ENCODE data around the gene RNF141. TPM values are rescaled to one million over a fixed set of nuclear protein-coding genes. Genes with fewer than 3 reads are reported as not detected.

Gene RNF141
- total RNA-seq, 1 donor from 2014 or later = 32.0 TPM

DNA sequence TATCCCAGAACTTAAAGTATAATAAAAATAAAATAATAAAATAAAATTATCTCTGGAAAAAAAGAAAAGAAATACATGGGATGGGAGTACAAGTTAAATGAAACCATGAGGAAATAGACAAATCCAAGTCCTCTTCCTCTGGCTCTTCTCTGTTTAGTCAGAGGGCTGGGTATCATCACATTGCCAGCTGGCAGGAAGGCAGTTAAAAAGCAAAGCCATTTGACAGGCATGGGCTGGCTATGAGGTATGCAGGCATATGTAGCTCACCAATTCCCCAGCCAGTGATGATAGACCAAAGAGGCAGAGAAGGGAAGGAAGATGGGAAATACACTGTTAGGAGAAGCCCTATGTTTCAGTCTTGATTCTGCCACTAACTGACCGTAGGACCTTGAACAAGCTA, 21.0 kb upstream of the RNF141 start:
- Mint-ChIP-seq H3K27ac (no peak overlapping the region), H3K4me3 (ENCODE audit: low read depth) (no peak overlapping the region), H3K9me3 (ENCODE audit: low read depth) (no peaks in the 10 kb centered on the region), H3K4me1 (ENCODE audit: low read depth) (peaks cover under 1% of the 10 kb centered on the region), H3K27me3 (no peaks in the 10 kb centered on the region), H3K36me3 (ENCODE audit: insufficient read depth) (no peaks in the 10 kb centered on the region)
- no peak for DNase-seq (ENCODE audit: low spot score, unreplicated experiment)
- TF ChIP-seq, protein P1, sequence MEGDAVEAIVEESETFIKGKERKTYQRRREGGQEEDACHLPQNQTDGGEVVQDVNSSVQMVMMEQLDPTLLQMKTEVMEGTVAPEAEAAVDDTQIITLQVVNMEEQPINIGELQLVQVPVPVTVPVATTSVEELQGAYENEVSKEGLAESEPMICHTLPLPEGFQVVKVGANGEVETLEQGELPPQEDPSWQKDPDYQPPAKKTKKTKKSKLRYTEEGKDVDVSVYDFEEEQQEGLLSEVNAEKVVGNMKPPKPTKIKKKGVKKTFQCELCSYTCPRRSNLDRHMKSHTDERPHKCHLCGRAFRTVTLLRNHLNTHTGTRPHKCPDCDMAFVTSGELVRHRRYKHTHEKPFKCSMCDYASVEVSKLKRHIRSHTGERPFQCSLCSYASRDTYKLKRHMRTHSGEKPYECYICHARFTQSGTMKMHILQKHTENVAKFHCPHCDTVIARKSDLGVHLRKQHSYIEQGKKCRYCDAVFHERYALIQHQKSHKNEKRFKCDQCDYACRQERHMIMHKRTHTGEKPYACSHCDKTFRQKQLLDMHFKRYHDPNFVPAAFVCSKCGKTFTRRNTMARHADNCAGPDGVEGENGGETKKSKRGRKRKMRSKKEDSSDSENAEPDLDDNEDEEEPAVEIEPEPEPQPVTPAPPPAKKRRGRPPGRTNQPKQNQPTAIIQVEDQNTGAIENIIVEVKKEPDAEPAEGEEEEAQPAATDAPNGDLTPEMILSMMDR (IDR thresholded peaks at IDR 0.05; ENCODE audit: unreplicated experiment) = no peak

DNA sequence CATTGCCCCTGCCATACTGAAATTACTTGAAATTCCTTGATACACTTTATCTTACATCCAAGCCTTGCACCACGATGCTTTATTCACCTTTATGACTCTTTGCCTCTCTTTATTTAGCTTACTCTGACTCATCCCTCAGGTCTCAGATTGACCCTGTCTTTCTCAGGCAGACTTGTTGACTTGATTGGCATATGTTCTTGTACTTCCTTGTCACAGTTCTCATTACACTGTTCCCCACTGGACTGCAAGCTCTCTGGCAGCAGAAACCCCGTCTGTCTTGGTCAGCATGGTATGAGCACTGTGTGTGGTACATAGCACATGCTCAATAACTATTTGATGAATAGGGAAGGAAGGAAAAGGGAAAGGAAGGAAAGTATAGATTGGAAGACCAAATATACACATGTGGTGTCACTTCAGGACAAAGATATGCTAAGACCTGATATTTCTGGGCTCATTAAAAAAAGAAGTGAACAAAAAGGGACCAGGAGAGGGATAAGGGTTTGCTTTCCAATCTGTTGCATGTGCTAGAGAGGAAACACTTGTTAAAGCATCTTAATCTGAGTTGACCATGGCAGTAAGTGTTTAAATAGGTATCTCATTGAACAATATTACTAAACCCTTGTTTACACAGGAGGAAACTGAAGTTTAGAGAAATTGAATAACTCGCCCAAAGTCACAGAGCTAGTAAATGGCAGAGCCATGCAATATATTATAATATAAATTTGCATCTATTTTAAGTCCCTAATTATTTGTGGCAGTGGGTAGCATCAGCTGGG, 20.2 kb upstream of the RNF141 start:
- Mint-ChIP-seq H3K9me3 (ENCODE audit: low read depth) (no peaks in the 10 kb centered on the region), H3K27ac (no peak overlapping the region), H3K27me3 (no peaks in the 10 kb centered on the region), H3K36me3 (ENCODE audit: insufficient read depth) (no peaks in the 10 kb centered on the region), H3K4me1 (ENCODE audit: low read depth) (peaks cover 4% of the 10 kb centered on the region), H3K4me3 (ENCODE audit: low read depth) (no peak overlapping the region)
- TF ChIP-seq, protein P1 (IDR thresholded peaks at IDR 0.05; ENCODE audit: unreplicated experiment) = no peak
- DNase-seq (ENCODE audit: low spot score, unreplicated experiment) = no peak

DNA sequence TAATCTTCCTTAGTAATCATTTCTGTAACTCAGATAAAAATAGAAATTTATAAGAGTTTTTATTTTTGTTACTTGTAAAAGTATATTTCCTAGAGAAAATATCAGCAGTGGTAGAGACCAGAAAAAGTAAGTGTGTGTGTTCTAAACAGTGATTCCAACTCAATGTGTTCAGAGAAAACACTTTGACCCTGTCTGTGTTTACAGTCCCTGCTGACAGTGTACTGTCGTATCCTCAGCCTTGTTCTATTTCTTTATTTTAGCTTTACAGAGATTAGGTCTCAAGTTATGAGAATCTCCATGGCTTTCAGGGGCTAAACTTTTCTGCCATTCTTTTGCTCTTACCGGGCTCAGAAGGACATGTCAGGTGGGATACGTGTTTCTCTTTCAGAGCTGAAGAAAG, 17.3 kb upstream of the RNF141 start:
- peaks cover 6% of the 10 kb centered on the region for H3K4me1 Mint-ChIP-seq (ENCODE audit: low read depth)
- no peaks in the 10 kb centered on the region for H3K27me3 Mint-ChIP-seq
- H3K9me3 Mint-ChIP-seq (ENCODE audit: low read depth) = no peaks in the 10 kb centered on the region
- H3K4me3 Mint-ChIP-seq (ENCODE audit: low read depth) = no peak overlapping the region
- H3K27ac Mint-ChIP-seq = no peak overlapping the region
- no peaks in the 10 kb centered on the region for H3K36me3 Mint-ChIP-seq (ENCODE audit: insufficient read depth)
- DNase-seq (ENCODE audit: low spot score, unreplicated experiment) = no peak
- TF ChIP-seq, protein P1 (IDR thresholded peaks at IDR 0.05; ENCODE audit: unreplicated experiment) = no peak

DNA sequence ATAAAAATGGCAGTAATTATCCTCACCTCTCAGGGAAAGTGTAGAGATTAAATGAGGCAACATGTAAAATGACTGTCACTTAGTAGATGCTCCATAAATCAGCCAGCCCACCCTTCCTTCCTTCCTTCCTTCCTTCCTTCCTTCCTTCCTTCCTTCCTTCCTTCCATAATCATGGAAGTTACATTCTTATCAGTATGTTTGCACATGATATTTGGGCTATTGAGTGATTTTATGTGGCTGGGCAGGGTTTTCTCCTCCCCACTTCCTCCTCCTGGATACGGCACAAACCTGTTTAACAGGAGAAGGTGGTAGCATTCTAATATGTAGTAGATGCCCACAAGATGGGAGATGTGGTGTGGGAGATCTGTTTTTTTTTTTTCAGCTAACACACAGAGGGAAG, 15.6 kb upstream of the RNF141 start:
- no peak overlapping the region for H3K4me3 Mint-ChIP-seq (ENCODE audit: low read depth)
- no peaks in the 10 kb centered on the region for H3K27me3 Mint-ChIP-seq
- no peaks in the 10 kb centered on the region for H3K36me3 Mint-ChIP-seq (ENCODE audit: insufficient read depth)
- TF ChIP-seq, protein P1 (IDR thresholded peaks at IDR 0.05; ENCODE audit: unreplicated experiment) = no peak
- peaks cover 4% of the 10 kb centered on the region for H3K9me3 Mint-ChIP-seq (ENCODE audit: low read depth)
- DNase-seq (ENCODE audit: low spot score, unreplicated experiment) = no peak
- H3K27ac Mint-ChIP-seq = no peak overlapping the region
- peaks cover 6% of the 10 kb centered on the region for H3K4me1 Mint-ChIP-seq (ENCODE audit: low read depth)

DNA sequence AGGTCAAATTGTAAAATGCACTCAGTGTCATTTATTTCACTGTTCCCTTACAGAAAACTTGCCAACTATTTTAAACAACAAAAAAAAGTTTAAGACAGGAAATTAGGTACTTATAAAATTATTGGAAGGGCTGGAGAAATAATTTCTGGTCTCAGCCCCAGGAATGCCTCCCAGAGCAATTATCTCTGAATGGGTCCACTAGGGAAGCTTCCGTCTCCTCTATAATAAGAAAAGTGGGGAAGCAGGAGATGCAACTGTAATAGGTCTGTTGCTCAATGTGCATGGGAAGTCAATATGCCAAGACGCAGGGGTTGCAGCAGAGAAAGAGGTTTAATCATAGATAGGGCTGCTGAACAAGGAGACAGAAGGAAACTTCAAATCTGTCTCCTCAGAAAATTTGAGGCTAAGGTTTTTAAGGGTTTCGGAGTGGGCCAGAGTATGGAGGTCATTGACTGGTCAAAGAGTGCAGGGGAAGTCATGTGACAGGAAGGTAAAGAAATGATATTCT, 10.9 kb upstream of the RNF141 start:
- Mint-ChIP-seq H3K9me3 (ENCODE audit: low read depth) (peaks cover 10% of the 10 kb centered on the region), H3K27me3 (peaks cover 3% of the 10 kb centered on the region), H3K4me1 (ENCODE audit: low read depth) (peaks cover 5% of the 10 kb centered on the region), H3K4me3 (ENCODE audit: low read depth) (no peak overlapping the region), H3K36me3 (ENCODE audit: insufficient read depth) (no peaks in the 10 kb centered on the region), H3K27ac (no peak overlapping the region)
- DNase-seq (ENCODE audit: low spot score, unreplicated experiment) = no peak
- TF ChIP-seq, protein P1 (IDR thresholded peaks at IDR 0.05; ENCODE audit: unreplicated experiment) = no peak

Measured in progenitor cell of endocrine pancreas (in vitro differentiated cells).